ENCODE results near the gene HOXB9.
A peak's percentile ranks its signal among the peaks of the same experiment; 100 is the strongest.

The HOXB9 gene
- total RNA-seq = 0.62 to 5.6 (median 1.3) reads per million in 4 experiments

GRCh38 chr17:48626245-48627117 is at the start of gene HOXB9:
HOXB9 (minus strand) TSS chr17:48626358; CDS start chr17:48626269, 89 bp downstream.
- DNase-seq = no peak

- no peak for DNase-seq
Observed at GRCh38 chr17:48672340-48672739, 46.2 kb upstream of the HOXB9 start.

DNA sequence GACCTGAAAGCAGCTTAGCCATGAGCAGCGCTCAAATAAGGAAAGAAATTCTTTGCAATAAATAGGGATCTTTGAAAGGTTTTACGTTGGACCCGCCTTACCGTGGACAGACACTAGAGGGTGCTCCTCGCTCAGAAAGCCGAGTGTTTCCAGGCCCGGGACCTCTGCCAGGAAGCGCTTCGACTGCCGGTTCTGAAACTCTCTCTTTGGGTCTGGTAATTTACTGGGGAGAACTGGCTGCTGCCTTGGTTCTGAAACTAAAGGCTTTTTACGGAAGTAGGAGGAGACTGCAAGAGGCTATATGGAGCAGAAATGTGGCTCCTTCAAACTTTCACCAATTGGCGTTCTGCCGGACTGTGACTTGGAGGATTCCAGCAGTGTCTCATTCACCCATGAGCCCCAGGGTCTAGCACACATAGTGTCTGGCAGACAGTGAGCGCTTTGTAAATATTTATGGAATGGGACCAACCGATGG is 45.6 kb upstream of the HOXB9 start:
- peak; percentile 58 for DNase-seq

- DNase-seq = no peak
Observed at GRCh38 chr17:48663134-48663924, 37.2 kb upstream of the HOXB9 start.

GRCh38 chr17:48655913-48656312 is 29.8 kb upstream of the HOXB9 start:
- no peak for DNase-seq

GRCh38 chr17:48649741-48650140 is 23.6 kb upstream of the HOXB9 start:
- DNase-seq = no peak

- no peak for DNase-seq
Observed at GRCh38 chr17:48647963-48648245, 21.7 kb upstream of the HOXB9 start.

DNA sequence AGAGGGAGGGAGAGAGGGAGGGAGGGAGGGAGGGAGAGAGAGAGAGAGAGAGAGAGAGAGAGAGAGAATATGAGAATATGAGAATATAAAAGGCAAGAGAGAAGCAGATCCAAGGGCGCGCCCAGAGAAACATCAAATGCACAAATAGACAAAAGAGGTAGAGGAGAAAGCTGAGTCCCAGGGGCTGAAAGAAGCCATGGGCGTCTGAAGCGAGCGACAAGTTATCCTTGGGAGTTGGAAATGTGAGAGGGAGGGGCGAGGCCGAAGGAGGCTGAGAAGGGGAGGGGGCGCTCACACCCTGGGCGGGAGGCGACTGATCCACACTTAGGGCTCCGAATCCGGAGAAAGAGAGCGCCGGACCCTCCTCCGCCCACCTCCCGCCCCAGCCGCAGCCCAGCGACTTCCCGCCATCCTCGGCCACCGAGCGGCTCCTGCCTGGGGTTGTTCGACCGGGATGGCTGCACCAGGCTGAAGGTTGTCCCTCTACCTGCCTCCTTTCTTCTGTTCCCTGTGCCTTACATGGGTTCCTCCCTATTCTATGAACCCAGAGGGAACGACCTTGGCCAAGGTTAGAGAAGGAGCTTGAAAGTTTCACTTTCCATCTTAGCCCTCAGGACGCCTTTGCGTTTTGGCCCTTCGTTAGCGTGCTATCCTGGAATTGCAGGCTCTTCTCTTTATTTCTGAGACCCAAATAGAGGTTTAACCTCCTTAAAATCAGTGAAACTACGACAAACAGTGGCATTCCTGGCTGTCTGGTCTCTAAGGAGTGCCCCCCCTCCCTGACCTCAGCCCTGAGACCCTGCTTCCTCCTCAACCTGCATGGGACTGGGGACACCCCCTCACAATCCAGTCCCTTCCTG is 21.2 kb upstream of the HOXB9 start:
- DNase-seq = no peak

- no peak for DNase-seq
Observed at GRCh38 chr17:48646183-48647102, 20.3 kb upstream of the HOXB9 start.

GRCh38 chr17:48645639-48646182 is 19.6 kb upstream of the HOXB9 start:
- no peak for DNase-seq

- DNase-seq = no peak
Observed at GRCh38 chr17:48644910-48645557, 18.9 kb upstream of the HOXB9 start.

DNA sequence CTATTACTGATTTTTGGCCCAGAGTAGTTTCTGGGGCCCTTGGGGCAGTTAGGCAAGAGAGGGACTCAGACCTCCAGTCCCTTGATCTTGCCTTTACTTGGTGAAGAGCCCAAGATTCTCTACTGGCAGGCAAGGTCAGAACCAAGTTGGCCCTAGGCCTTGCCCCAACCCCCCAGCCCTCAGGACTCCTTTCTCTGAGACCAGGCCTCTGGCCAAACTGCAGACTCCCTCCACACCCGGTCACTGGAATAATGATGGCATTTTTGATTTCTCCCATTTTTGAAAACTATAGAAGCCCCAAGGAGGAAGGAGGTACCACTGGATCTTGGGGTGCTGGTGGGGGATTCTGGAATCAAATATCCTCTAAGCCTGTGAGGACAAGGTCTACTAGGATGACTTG is 18.0 kb upstream of the HOXB9 start:
- no peak for DNase-seq

GRCh38 chr17:48643697-48644012 is 17.5 kb upstream of the HOXB9 start:
- DNase-seq = no peak

GRCh38 chr17:48642843-48643696 is 16.9 kb upstream of the HOXB9 start:
- no peak for DNase-seq

DNA sequence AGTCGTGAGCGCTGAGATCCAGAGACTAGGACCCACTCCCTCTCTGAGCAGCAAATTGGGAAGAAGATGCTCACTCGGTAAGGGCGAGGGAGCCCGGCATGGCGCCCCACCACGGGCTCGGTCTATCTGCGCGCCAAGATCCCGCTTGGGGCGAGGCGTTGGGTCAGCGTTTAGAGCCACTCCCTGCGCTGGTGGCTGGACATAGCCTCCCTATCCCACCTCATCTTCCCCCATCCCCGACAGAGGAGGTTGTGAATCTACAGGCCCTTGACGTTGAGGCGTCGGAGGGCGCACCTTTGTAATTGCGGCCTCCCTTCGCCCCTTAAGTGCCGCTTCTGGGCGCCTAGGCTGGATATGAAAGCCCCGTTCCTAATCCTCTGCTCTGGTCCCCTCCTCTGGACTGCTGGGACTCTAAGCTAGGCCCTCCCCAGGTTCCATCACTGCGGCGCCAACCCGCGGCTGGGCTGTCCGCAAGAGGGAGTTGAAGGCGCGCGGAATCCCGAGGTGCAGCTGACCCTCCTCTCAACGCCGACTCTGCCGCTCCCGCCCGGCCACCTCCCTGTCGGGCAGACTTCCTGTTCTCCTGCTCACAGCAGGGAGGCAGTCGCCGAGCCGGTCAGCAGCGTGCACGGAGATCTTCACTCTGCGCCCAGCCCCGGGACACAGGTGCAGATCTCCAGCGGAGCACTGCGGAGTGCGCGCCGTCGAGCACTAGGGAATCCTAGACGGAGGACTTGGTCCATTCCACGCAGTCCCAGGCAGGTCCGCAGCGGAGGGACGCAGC is 16.1 kb upstream of the HOXB9 start:
- DNase-seq = no peak

DNA sequence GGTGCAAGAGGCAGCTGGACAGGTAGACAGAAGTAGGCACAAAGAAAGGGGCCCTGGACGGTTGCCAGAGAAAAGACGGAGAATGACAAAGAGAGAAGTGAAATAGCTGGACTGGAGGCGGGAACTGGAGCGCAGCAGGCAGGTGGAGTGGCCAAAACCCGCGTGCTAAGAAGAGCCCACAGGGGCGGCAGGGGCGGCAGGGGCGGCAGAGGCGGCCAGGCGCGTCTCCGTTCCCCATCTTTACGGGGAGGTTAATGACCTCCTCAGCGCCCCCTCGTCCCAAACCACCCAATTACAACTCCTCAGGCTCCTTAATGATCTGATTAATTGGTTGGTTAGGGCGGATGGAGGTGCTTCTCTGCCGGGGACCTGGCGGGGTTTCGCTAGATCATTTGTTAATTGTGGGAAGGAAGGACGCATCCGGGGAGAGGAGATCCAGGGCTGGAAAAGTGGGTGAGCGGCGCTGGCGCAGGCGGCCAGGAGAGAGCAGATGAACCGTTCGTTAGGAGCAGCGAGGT is 15.4 kb upstream of the HOXB9 start:
- DNase-seq = no peak

- DNase-seq = no peak
Observed at GRCh38 chr17:48640858-48641180, 14.7 kb upstream of the HOXB9 start.

DNA sequence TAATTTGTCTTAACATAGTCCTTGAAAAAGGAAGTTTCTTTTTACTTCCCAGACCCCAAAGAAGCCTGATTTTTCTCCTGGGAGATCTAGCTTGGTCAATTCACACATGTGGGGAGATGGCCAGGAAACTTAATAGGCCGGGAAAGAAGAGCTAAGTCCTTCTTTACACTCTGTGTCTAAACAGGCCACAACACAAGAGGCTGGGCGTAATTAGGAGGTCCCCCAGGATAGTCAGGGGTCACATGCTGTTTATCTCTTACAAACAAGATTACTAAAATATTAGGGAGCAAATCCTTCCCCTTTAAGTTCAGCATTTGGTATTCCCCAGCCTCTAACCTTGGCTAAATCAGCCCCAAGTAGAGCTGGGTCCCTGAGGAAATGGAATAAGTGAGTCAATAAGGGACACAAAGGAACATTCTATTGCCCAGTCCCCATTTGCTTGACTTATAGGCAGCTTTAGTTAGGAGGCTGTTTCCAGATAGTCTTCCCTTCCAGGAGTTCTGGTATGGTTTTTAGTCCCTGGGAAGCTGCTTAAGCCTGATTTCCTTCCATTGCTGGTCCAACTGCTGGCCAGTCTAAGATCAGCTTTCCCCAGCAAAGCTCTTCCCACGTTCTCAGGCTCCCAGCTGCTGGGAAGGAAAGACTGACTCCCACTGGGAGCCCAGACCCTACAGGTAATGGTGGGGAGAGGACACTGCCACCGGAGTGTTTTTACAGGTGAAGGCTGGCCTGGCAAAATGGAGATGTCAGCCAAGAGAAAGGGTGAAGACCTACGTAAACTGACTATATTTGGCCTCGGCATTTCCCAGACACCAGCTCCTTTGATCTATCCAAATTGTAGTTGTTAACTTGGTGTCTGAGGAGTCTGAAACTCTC is 14.1 kb upstream of the HOXB9 start:
- DNase-seq = no peak

All from effector CD8-positive, alpha-beta T cell (primary cell).